NK-92 (cell line): ENCODE data around the gene PLEKHM3.

Experiments used
- DNase-seq: peaks from one replicate; lab custom pipeline; 2025; ENCODE audit not compliant: unreplicated experiment; lab: John Stamatoyannopoulos, UW

Gene PLEKHM3

GRCh38 chr2:208025037-208025813, at the start of gene PLEKHM3:
Gene PLEKHM3, minus strand, starts transcription at chr2:208025527. Its CDS starts 23,888 bp downstream, at chr2:208001639.
- no peak for DNase-seq

DNA sequence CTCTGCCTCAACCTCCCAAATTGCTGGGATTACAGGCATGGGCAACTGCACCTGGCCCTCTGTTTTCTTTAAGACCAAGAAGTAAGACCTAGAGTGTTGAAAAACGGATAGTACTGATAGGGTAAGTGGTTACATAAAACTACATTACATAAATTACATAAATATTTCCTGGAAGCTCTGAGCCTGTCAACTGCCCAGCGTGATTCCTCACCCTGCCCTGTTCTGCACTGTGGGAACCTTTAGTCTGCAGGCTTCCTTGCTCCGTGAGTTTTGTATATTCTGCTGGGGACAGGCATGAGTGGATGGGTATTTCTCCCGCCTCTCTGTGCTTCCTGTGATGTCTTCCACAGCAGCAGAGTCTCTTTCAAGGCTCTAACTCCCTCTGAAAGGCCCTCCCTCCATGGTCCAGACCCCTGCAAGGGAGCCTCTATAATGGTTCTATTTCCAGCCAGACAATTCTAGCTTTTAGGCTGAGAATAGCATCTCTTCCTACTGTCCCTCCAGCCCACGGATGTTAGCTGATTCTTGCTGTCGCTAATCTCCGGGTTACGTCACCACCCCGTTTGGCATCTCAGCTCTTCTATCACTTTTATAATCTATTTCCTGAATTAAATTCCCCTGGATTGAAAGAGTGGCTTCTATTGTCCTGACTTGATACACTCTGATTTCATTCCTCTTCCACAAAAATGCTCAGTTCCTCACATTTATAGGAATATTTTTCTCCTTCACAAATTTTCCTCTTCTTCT, 49.5 kb upstream of the PLEKHM3 start:
- DNase-seq, result no peak

- no peak for DNase-seq
These were observed 47.0 kb upstream of the PLEKHM3 start for GRCh38 chr2:208072250-208072892.

- no peak for DNase-seq
These were observed 43.9 kb upstream of the PLEKHM3 start for GRCh38 chr2:208069186-208069585.

DNA sequence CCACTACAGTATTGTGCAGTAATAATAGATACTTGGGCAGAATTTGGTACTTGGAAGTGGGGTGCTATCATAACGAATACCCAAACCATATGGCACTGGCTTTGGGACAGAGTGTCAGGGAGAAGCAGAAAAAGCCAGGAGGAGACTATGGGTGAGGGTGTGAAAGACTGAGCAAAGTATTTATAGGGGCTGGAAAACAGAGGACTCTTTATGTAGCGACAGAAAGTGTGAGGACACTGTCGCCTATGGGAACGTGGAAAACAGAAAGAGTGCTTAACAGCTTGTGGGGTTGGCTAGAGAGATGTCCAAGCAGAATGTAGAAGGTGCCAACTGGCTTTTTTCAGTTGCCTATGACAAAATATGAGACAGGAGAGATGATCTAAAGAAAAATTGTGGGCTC, 40.7 kb upstream of the PLEKHM3 start:
- no peak for DNase-seq

DNA sequence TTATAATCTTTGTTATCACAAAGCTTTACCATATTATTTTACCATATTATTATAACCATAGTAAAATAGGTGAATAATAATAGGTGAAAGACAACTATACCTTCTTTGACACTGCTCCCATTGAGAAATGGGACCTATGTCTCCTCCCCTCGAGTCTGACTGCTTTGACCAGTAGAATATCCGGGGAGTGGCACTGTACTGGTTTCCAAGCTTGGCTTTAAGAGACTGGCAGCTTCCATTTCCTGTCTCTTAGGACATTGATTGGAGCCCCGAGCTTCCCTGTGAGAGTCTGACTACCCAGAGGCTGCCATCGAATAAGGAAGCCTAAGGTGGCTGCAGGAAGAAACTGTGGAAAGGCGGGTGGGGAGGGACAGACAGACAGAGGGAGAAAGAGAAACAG, 40.1 kb upstream of the PLEKHM3 start:
- no peak for DNase-seq

GRCh38 chr2:208064220-208064961, 39.1 kb upstream of the PLEKHM3 start:
- no peak for DNase-seq

DNA sequence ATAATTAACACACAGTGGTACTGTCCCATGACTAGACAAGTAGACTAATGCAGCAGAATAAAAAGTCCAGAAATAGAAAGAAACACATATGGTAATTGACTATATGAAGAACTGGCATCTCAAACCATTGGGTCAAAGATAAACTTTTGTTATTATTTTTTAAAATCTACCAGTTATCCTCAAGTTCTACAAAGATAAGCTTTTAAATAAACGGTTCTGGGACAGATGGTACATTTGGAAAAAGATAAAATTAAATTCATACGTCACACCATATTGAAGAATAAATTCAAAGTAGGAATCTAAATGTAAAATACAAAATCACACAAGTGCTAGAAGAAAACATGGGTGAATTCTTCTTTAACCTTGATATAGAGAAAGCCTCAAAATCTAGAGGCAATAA, 37.6 kb upstream of the PLEKHM3 start:
- no peak for DNase-seq

DNA sequence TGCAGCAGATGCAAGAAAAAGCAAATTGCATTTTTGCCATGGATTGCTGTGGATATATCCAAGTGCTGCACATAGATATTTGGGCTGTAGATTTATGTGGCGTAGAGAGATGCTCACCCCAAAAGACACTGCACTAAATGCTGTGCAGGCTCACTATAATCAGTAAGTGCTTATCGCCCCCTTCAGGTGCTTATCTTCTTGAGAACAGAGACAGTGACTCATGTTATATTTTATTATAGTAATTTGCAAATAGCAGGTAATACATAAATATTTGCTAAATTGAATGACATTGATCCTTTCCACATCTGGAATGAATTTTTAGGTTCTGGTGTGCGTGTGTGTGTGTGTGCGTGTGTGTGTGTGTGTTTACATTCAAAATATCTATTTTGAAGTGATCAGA, 36.8 kb upstream of the PLEKHM3 start:
- DNase-seq, result no peak

DNA sequence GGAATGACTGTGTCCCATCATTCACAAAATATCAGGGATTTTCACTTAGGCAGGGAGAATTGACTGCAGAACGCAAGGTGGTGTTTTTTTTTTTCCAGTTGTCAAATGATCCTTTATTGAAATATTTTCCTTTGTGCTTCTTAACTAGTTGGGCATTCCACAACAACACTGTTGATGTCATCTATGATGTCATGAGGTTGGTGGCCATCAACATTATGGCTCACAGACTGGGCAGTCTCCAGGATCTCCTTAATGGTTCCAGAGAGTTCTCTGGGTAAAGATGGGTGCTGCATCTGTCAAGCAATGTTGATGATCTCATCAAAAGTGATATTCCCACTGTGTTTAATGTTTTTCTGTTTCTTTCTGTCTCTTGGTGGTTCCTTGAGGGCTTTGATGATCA, 31.8 kb upstream of the PLEKHM3 start:
- DNase-seq, result no peak

GRCh38 chr2:208049441-208049840, 24.1 kb upstream of the PLEKHM3 start:
- DNase-seq, result no peak

- no peak for DNase-seq
These were observed 23.7 kb upstream of the PLEKHM3 start for GRCh38 chr2:208049006-208049405.

- no peak for DNase-seq
These were observed 22.5 kb upstream of the PLEKHM3 start for GRCh38 chr2:208047840-208048239.

DNA sequence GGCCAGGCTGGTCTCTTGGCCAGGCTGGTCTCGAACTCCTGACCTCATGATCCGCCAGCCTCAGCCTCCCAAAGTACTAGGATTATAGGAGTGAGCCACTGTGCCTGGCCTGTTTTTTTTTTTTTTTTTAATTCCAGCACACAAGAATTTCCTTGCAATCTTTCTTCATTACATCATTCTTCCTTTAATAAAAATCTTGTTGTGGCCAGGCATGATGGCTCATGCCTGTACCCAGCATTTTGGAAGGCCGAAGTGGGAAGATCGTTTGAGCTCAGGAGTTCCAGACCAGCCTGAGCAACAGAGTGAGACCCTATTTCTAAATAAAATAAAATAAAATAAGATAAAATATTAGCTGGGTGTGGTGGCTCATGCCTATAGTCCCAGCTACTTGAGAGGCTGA, 21.4 kb upstream of the PLEKHM3 start:
- DNase-seq, result no peak

DNA sequence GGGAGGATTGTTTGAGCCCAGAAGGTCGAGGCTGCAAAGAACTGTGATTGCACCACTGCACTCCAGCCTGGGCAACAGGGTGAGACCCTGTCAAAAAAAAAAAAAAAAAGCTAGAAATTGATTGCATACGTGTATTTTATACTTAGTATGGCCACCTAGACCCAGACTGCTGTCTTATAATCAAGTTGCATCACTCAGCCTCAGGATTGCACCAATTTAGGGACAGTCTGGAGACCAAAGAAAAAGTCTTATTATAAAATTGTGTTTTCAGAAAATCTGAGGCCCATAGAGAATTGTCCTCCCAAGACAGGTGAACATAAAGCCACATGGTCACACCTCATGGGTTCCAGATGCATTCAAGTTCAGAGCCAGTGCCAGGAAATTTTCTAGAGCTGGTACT, 17.1 kb upstream of the PLEKHM3 start:
- no peak for DNase-seq

DNA sequence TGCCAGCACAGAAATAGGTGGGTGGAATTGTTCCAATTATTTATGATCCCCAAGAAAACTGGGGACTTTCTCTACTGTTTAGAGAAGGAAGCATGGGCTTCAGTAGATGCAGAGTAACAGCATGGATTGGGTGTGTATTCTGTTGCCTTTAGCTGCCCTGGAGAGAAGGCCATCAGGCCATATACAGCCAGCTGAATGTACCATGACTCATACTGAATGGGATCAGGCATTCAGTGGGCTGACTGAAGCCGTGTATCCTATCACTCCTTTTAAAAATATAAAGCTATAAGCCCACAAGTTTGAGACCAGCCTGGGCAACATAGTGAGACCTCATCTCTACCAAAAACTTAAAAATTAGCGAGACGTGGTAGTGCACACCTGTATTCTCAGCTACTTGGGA, 16.7 kb upstream of the PLEKHM3 start:
- DNase-seq, result no peak

DNA sequence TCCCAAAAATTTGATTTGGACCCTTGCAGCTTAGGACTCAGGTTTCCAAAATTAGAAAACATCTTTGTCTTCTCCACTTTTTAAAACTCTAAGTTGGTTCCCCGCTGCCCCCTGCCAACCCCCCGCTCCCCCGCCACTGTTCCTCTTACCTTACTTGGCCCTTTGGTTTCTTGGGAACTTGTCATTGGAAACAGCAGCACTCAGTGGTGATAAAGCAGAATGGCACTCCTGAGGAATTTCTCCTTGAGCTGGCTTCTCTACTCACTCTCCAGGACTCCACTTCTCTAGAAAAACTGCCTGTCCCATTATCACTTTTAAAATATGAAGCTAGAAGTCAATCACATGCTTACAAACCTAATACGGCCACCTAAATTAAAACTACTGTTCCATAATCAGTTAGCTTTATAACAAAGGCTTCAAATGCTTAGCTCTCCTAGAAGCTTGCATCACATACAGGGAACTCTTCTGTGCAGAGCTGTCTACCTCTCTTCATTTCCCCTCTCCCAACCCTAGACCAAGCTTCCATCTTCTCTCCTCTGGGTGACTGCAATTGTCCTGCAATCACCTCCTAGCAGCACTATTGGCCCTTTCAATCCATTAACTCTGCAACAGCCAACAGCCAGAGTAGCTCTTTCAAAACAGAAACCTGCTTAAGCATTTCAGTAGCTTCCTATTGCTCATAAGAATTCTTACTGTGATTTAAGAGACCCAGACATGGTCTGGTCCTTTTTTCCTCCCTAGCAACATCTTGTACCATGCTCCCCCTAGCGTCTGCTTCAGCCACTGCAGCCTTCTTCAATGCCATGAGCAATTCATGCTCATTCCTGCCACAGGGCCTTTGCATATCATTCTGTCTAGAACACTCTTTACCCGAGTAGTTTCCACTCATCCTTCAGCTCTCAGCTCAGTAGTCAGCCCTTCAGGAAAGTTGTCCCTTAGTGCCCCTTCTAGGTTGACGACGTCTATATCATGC, 15.2 kb upstream of the PLEKHM3 start:
- DNase-seq, result no peak

- no peak for DNase-seq
These were observed 14.2 kb upstream of the PLEKHM3 start for GRCh38 chr2:208039376-208040110.
